Measurements from ENCODE around the gene LAMB1. TPM values are rescaled to one million over a fixed set of nuclear protein-coding genes. Genes with fewer than 3 reads are reported as not detected.
"Not testable (repeated sequence)": the region's sequence is repeated elsewhere in the genome, so short reads cannot be mapped to it uniquely, and the experiment has no call there.

LAMB1 gene
- total and polyA plus RNA-seq, 4 donors, result 95.9 to 285 (median 173) TPM

- Histone ChIP-seq H3K36me3 (ENCODE audit: control insufficient read depth in 4 of 4, insufficient read depth in 4 of 4, low read length in 4 of 4) (peaks cover 0 to 12% (median 8%) of the 10 kb centered on the region in 4 donors), H3K4me1 (ENCODE audit: control insufficient read depth in 5 of 5, insufficient read depth in 5 of 5, low read length in 5 of 5) (peaks cover 0 to 22% (median 16%) of the 10 kb centered on the region in 5 donors), H3K9me3 (ENCODE audit: control insufficient read depth in 4 of 4, insufficient read depth in 3 of 4, low read length in 3 of 4) (no peaks in the 10 kb centered on the region), H3K27ac (ENCODE audit: low read depth in 1 of 2, low read length in 1 of 2) (peak overlapping the region; percentile 93 to 97), H3K27me3 (ENCODE audit: control insufficient read depth in 3 of 3, insufficient read depth in 3 of 3, low read length in 2 of 3) (no peaks in the 10 kb centered on the region), H3K4me3 (peak overlapping the region; percentile 13), H3K9ac (ENCODE audit: insufficient read depth in 1 of 2, low read length in 2 of 2) (peak overlapping the region; percentile 90 to 98)
- no peak for DNase-seq
- TF ChIP-seq, protein P1, sequence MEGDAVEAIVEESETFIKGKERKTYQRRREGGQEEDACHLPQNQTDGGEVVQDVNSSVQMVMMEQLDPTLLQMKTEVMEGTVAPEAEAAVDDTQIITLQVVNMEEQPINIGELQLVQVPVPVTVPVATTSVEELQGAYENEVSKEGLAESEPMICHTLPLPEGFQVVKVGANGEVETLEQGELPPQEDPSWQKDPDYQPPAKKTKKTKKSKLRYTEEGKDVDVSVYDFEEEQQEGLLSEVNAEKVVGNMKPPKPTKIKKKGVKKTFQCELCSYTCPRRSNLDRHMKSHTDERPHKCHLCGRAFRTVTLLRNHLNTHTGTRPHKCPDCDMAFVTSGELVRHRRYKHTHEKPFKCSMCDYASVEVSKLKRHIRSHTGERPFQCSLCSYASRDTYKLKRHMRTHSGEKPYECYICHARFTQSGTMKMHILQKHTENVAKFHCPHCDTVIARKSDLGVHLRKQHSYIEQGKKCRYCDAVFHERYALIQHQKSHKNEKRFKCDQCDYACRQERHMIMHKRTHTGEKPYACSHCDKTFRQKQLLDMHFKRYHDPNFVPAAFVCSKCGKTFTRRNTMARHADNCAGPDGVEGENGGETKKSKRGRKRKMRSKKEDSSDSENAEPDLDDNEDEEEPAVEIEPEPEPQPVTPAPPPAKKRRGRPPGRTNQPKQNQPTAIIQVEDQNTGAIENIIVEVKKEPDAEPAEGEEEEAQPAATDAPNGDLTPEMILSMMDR (IDR thresholded peaks at IDR 0.05; ENCODE audit: control extremely low read depth, extremely low read depth), result no peak
- ATAC-seq (ENCODE audit: insufficient read depth, low FRiP score), result no peak
- 6 to 10% methylated on average over 7 of the region's 7 CpGs for WGBS, 2 donors
These were observed 112.4 kb downstream of the LAMB1 start for GRCh38 chr7:107890493-107890961.

- 73 to 78% methylated on average over 3 of the region's 3 CpGs for WGBS, 2 donors
- Histone ChIP-seq H3K9me3 (ENCODE audit: control insufficient read depth in 4 of 4, insufficient read depth in 3 of 4, low read length in 3 of 4) (no peaks in the 10 kb centered on the region), H3K27me3 (ENCODE audit: control insufficient read depth in 3 of 3, insufficient read depth in 3 of 3, low read length in 2 of 3) (peaks cover 0 to under 1% (median 0%) of the 10 kb centered on the region in 3 donors), H3K9ac (ENCODE audit: insufficient read depth in 1 of 2, low read length in 2 of 2) (no peak overlapping the region), H3K36me3 (ENCODE audit: control insufficient read depth in 4 of 4, insufficient read depth in 4 of 4, low read length in 4 of 4) (peaks cover 0 to 7% (median 7%) of the 10 kb centered on the region in 4 donors), H3K4me1 (ENCODE audit: control insufficient read depth in 5 of 5, insufficient read depth in 5 of 5, low read length in 5 of 5) (peaks cover 0 to 22% (median 16%) of the 10 kb centered on the region in 5 donors), H3K4me3 (no peak overlapping the region), H3K27ac (ENCODE audit: low read depth in 1 of 2, low read length in 1 of 2) (peak overlapping the region in 1 of 2 donors; percentile 93)
- no peak for ATAC-seq (ENCODE audit: insufficient read depth, low FRiP score)
- no peak for DNase-seq
- TF ChIP-seq, protein P1 (IDR thresholded peaks at IDR 0.05; ENCODE audit: control extremely low read depth, extremely low read depth), result no peak
These were observed 113.0 kb downstream of the LAMB1 start for GRCh38 chr7:107889992-107890391.

- H3K9me3 ChIP-seq (ENCODE audit: control insufficient read depth in 4 of 4, insufficient read depth in 3 of 4, low read length in 3 of 4); ATAC-seq (ENCODE audit: insufficient read depth, low FRiP score); H3K9ac ChIP-seq (ENCODE audit: insufficient read depth in 1 of 2, low read length in 2 of 2); DNase-seq; H3K27me3 ChIP-seq (ENCODE audit: control insufficient read depth in 3 of 3, insufficient read depth in 3 of 3, low read length in 2 of 3); H3K4me3 ChIP-seq; H3K27ac ChIP-seq (ENCODE audit: low read depth in 1 of 2, low read length in 1 of 2); H3K36me3 ChIP-seq (ENCODE audit: control insufficient read depth in 4 of 4, insufficient read depth in 4 of 4, low read length in 4 of 4): not testable (repeated sequence)
- H3K4me1 ChIP-seq (ENCODE audit: control insufficient read depth in 5 of 5, insufficient read depth in 5 of 5, low read length in 5 of 5), result peaks cover 0 to 15% (median 8%) of the 10 kb centered on the region in 5 donors
- WGBS, 2 donors, result 94% methylated on average over 20 to 22 of the region's 22 CpGs
These were observed 115.1 kb downstream of the LAMB1 start for GRCh38 chr7:107887827-107888226.

DNA sequence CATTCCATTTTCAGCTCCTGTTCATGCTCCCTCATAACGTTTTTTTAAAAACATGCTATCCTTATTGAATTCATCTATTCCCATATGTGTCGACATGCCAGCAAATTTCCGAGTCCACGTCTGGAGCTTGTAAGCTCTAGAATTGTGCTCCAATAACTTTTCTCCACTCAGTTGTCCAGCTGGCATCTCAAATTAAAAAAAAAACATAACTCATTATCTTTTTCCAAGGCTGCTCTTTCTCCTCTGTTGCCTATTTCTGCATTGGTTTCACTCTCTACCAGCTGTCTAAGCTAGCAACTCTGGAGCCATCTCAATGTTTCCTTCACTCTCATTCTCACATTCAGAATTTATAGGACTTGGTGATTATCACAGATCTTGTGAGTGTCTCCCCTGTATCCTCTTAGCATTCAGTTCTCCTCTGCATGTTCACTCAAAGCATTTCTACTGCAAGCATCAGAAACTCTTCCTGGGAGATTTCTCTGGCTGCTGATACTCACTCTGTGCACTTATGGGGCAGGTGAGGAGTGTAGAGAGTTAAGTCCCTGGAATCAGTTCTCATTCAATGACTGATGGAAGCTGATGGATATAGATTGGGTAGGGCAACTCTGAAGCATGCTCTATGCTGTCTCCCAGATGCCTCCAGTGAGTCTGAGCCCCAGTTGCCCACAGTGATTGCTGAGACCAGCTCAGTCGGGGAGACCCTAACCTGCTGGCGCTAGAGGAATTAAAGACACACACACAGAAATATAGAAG, 118.7 kb downstream of the LAMB1 start:
- no peaks in the 10 kb centered on the region for H3K9me3 ChIP-seq (ENCODE audit: control insufficient read depth in 4 of 4, insufficient read depth in 3 of 4, low read length in 3 of 4)
- ATAC-seq (ENCODE audit: insufficient read depth, low FRiP score) (no peak), DNase-seq (no peak)
- H3K4me3 ChIP-seq, result no peak overlapping the region
- no peaks in the 10 kb centered on the region for H3K36me3 ChIP-seq (ENCODE audit: control insufficient read depth in 4 of 4, insufficient read depth in 4 of 4, low read length in 4 of 4)
- H3K9ac ChIP-seq (ENCODE audit: insufficient read depth in 1 of 2, low read length in 2 of 2), result no peak overlapping the region
- peaks cover 0 to 4% (median 0%) of the 10 kb centered on the region in 3 donors for H3K27me3 ChIP-seq (ENCODE audit: control insufficient read depth in 3 of 3, insufficient read depth in 3 of 3, low read length in 2 of 3)
- TF ChIP-seq, protein P1 (IDR thresholded peaks at IDR 0.05; ENCODE audit: control extremely low read depth, extremely low read depth), result no peak
- WGBS, 2 donors, result 76 to 81% methylated on average over 6 of the region's 6 CpGs
- no peak overlapping the region for H3K27ac ChIP-seq (ENCODE audit: low read depth in 1 of 2, low read length in 1 of 2)
- no peaks in the 10 kb centered on the region for H3K4me1 ChIP-seq (ENCODE audit: control insufficient read depth in 5 of 5, insufficient read depth in 5 of 5, low read length in 5 of 5)

All from lung (tissue), 12 donors.